ENCODE results near the gene STUM.
A peak's percentile ranks its signal among the peaks of the same experiment; 100 is the strongest.
"Not testable (repeated sequence)": the region's sequence is repeated elsewhere in the genome, so short reads cannot be mapped to it uniquely, and the experiment has no call there.

Gene STUM

GRCh38 chr1:226606311-226607267 is 58.0 kb downstream of the STUM start:
- no peak for DNase-seq

GRCh38 chr1:226607268-226607660 is 58.7 kb downstream of the STUM start:
- no peak for DNase-seq

- no peak for DNase-seq
Observed at GRCh38 chr1:226607821-226608220, 59.3 kb downstream of the STUM start.

GRCh38 chr1:226608699-226609505 is 60.3 kb downstream of the STUM start:
- DNase-seq: peak; percentile 50

- no peak for DNase-seq
Observed at GRCh38 chr1:226609836-226610455, 61.4 kb downstream of the STUM start.

- no peak for DNase-seq
Observed at GRCh38 chr1:226610671-226611070, 62.1 kb downstream of the STUM start.

- DNase-seq: no peak
Observed at GRCh38 chr1:226611301-226611700, 62.7 kb downstream of the STUM start.

GRCh38 chr1:226611980-226612379 is 63.4 kb downstream of the STUM start:
- DNase-seq: not testable (repeated sequence)

GRCh38 chr1:226615876-226616275 is 67.3 kb downstream of the STUM start:
- no peak for DNase-seq

- no peak for DNase-seq
Observed at GRCh38 chr1:226616636-226617035, 68.1 kb downstream of the STUM start.

- DNase-seq: no peak
Observed at GRCh38 chr1:226617109-226617508, 68.5 kb downstream of the STUM start.

GRCh38 chr1:226617719-226618118 is 69.2 kb downstream of the STUM start:
- not testable (repeated sequence) for DNase-seq

GRCh38 chr1:226618380-226618779 is 69.8 kb downstream of the STUM start:
- DNase-seq: no peak

GRCh38 chr1:226619031-226619430 is 70.5 kb downstream of the STUM start:
- DNase-seq: no peak

GRCh38 chr1:226622012-226622411 is 73.4 kb downstream of the STUM start:
- no peak for DNase-seq

GRCh38 chr1:226624526-226624925 is 76.0 kb downstream of the STUM start:
- DNase-seq: no peak

- DNase-seq: no peak
Observed at GRCh38 chr1:226625326-226625725, 76.8 kb downstream of the STUM start.

- no peak for DNase-seq
Observed at GRCh38 chr1:226625832-226626576, 77.4 kb downstream of the STUM start.

- peak; percentile 76 for DNase-seq
Observed at GRCh38 chr1:226626577-226626956, 78.0 kb downstream of the STUM start.

- no peak for DNase-seq
Observed at GRCh38 chr1:226627050-226627755, 78.6 kb downstream of the STUM start.

GRCh38 chr1:226627924-226628611 is 79.5 kb downstream of the STUM start:
- peak; percentile 21 for DNase-seq

Measured in stimulated activated naive CD4-positive, alpha-beta T cell treated with Interleukin-2 at 50 U/mL for 16 hours (primary cell).